GM12873 (cell line): ENCODE data around the gene KLHDC7B.

Experiments
- TF ChIP-seq, protein P1 (sequence below): IDR thresholded peaks from 2 replicates; pipeline ENCODE4 v1.5.1; 2012; ENCODE audit warnings: low read depth, mild to moderate bottlenecking, moderate library complexity, low read length, control low read depth; ENCODE audit not compliant: insufficient read depth; ENCODE audit errors: missing control alignments

The KLHDC7B gene

DNA sequence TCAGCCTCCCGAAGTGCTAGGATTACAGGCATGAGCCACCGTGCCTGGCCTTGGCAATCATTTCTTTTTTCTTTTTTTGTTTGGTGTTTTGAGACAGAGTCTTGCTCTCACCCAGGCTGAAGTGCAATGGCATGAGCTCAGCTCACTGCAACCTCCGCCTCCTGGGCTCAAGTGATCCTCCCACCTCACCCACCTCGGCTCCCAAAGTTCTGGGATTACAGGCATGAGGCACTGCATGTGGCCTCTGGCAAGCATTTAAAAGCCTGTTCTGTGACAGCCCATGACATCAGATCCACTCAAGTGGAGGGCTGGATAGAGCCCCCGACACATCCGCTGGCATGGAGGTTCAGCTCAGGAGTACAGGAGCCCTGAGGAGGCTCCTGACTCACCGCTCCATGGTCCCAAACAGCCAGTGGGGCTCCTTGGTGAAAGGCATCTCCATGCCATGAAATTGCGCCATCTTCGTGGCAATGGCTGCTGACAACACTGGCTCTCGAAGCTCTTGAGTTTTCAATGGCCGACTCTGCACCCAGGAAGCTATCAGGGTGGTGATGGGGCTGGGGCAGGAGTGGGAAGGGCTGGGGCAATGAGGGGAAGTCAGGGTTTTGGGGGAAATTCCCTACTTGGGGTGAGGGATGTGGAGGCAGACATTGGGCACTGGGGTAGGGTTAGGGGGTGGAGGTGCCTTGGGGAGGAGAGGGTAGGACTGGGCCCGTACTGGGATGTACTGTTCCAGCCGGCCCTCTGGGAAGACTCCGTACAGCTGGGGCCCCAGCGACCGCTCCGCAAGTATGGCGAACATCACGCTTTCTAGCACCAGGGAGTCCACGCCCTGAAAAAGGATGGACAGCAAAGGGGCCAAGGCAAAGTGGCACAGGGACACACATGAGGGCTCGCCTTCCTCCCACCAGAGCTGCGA, 35.6 kb downstream of the KLHDC7B start:
- TF ChIP-seq, protein P1, sequence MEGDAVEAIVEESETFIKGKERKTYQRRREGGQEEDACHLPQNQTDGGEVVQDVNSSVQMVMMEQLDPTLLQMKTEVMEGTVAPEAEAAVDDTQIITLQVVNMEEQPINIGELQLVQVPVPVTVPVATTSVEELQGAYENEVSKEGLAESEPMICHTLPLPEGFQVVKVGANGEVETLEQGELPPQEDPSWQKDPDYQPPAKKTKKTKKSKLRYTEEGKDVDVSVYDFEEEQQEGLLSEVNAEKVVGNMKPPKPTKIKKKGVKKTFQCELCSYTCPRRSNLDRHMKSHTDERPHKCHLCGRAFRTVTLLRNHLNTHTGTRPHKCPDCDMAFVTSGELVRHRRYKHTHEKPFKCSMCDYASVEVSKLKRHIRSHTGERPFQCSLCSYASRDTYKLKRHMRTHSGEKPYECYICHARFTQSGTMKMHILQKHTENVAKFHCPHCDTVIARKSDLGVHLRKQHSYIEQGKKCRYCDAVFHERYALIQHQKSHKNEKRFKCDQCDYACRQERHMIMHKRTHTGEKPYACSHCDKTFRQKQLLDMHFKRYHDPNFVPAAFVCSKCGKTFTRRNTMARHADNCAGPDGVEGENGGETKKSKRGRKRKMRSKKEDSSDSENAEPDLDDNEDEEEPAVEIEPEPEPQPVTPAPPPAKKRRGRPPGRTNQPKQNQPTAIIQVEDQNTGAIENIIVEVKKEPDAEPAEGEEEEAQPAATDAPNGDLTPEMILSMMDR, result no peak

DNA sequence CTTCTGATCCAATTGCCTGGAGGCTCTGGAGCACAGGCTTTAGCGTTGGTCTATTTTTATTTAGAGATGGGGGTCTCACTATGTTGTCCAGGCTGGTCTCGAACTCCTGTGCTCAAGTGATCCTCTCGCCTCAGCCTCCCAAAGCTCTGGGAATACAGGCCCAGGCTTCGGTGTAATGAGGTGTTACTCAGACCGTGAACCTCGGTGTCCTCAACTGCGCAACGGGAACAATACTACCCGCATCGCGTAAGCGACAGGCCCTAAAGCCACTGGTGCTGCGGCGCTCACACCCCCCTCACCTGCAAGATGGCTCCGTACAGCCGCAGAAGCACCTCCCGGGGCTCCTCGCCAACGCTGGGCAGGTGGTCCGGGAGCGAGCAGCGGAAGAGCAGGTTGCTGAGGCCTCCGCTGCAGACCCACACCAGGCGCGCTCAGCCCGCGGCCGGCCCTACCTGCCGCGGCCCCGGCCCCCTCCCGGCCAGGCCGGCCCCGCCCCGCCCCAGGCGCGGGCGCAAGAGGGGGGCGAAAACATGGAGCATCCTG, 36.3 kb downstream of the KLHDC7B start:
- TF ChIP-seq, protein P1, result no peak

DNA sequence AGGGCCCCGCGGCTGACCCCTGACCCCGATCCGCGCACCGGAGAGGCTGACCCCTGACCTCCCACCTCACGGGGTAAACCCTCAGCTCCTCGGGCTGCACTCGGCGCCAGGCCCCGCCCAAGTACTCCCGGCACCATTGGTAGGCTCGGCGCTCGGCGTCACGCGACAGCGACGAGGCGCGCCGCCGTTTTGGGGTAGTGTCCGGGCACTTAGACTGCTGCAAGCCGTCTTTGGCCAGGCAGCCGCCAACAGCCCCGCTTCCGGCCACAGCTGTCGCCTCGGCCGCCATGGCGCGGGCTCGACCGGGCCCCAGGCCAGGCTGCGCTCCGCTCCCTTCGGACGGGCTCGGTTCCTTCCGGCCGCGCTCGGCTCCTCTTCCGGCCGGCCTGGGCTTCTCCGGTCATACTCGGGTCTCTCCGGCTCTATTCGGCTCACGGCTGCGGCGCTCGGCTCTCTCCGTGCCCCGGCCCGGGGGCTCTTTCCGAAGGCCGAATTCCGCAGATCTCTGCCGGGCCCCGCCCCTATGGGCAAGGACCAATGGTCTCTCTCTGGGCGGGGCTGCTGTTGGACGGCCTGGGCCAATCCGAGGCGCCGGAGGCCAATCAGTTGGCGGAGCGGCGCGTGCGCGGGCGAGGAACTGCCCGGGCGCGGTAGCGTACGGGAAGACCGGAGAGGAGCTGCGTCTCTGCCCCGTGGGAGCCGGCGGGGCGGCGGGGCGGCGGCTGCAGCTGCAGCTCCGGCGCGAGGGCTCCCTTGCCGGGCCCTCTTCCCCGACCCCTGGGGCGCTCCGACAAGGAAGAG, 37.0 kb downstream of the KLHDC7B start, which contains the start of gene CHKB:
CHKB (minus strand) TSS at position 357 of the 801 bp plus-strand sequence; CDS start at position 289, 68 bp downstream.
- TF ChIP-seq, protein P1, result no peak

DNA sequence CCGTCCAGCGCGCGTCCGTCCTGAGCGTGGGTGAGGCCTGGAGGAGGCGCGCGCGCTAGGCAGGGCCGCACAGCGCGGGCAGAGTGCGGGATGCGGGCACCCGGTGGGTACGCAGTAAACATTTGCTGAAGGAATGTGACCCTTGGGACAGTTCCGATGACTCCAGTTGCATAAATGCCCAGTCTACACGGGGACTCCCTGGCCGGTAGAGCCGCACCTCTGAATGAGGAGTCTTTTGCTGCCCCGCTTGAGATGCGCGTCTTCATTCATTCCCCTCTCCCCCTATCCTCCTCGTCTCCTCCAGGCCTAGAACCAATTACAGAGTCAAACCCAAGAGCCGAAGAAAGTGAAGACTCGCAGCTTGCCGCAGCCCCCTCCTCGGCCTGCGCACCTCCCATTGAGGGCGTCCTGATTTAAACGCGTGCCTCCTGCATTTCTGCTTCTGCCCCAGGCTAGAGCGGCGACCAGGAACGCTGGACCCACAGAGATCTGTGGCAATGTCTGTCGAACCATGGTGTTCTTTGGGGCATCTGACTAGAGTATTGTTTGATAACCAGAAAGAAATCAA, 37.7 kb downstream of the KLHDC7B start:
- TF ChIP-seq, protein P1, result no peak

DNA sequence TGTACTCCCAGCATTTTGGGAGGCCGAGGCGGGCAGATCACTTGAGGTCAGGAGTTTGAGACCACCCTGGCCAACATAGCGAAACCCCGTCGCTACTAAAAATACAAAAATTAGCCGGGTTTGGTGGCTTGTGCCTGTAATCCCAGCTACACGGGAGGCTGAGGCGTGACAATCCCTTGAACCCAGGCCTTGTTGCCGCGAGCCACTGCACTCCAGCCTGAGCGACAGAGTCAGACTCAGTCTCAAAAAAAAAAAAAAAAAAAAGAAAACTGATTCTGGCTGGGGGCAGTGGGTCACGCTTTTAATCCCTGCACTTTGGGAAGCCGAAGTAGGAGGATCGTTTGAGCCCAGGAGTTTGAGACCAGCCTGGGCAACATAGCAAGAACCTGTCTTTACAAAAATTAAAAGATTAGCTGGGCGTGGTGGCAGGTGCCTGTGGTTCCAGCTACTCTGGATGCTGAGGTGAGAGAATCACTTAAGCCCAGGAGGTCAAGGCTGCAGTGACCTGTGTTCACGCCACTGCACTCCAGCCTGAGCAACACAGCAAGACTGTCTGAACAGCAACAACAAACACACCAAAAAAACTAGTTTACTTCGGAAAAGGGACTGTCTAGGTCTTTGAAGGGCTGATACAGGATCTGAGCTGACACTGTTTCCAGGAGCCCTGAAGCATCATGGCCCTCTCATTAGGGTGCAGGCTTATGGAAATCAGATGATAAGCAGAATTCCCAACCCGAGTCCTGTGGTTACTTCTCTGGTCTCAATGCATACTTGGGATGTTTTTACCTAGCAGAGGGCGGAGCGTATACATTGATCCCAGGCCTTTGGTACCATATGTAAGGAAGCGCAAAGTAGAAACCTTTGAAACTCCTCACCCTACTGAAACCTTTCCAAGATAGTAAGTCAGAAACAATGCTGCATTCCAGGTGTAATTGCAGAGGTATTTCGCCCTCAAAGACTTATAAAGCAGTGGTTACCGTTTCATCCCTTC, 38.7 kb downstream of the KLHDC7B start:
- TF ChIP-seq, protein P1, result no peak

DNA sequence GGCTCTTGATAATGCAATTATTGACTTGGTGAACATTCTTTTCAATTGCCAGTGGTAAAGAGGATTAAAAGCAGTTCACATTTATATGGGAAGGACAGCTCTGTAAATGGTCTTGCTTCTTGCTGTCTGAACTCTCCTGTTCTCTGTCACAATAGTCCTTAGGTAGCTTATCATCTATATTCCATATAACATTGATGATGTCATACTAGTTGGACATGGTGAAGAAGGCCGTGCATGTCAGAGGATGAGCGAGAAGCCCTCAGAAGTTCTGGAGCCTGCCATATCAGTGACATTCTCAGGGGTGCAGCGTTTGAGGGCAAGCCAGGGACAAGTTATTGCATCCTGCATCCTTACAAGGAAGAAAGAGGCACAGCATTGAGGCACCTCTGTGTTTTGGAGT, 39.5 kb downstream of the KLHDC7B start:
- TF ChIP-seq, protein P1, result no peak
